Mammary microvascular endothelial cell (primary cell): ENCODE measurements around the gene ZFY. TPM values are rescaled to one million over a fixed set of nuclear protein-coding genes. Genes with fewer than 3 reads are reported as not detected.

ENCODE experiments used
- total RNA-seq: library from RNA; depleted of rRNA; stranded (reverse); fragments of >200 nt; gene quantifications from 2 replicates; pipeline ENCODE4 v1.2.3, GENCODE V29; 2015

ZFY gene
- not detected in 2 replicates for total RNA-seq

GRCh38 chrY:2934861-2935715, at the start of gene ZFY:
Gene ZFY (plus strand): TSS chrY:2935381. CDS start chrY:2953937, 18,556 bp downstream.

Other genes with a start within 250 kb of the ZFY start
- gene SRY, start 147.7 kb upstream of the ZFY start, total RNA-seq: not detected in 2 replicates
- gene RPS4Y1, start 93.8 kb upstream of the ZFY start, total RNA-seq: 0.07 and 0.30 TPM in 2 replicates